Endothelial cell of umbilical vein (primary cell): ENCODE measurements around the gene VAT1. TPM values are rescaled to one million over a fixed set of nuclear protein-coding genes. Genes with fewer than 3 reads are reported as not detected.

Source experiments
- polyA plus RNA-seq, 4 experiments: library from polyadenylated mRNA; depleted of rRNA in 3 of 4; stranded (reverse) in 3 of 4; unstranded in 1 of 4; fragments of >200 nt; gene quantifications; 2 replicates each; pipeline versions ENCODE4 v1.2.1 to v1.2.3, GENCODE V29; 2011 to 2012; ENCODE audit warnings: missing spikeins in 1 of 4
- total RNA-seq: library from RNA; stranded (reverse); gene quantifications from 2 replicates; pipeline ENCODE4 v1.2.3, GENCODE V29; 2021

Gene VAT1
- total and polyA plus RNA-seq, 2 donors (not counting 3 experiments of a cell fraction or from before 2014, with no cell fraction given) = 339 to 482 TPM

Other genes with a start within 250 kb of the VAT1 start
- gene VPS25, start 248.9 kb downstream of the VAT1 start, total RNA-seq = 45.0 and 47.1 TPM in 2 replicates
- gene VPS25, start 248.9 kb downstream of the VAT1 start, polyA plus RNA-seq = 86.8 and 107 TPM in 2 replicates
- gene WNK4, start 241.8 kb downstream of the VAT1 start, total RNA-seq = 1.9 TPM in 2 replicates
- 0.48 and 0.84 TPM in 2 replicates for gene WNK4, start 241.8 kb downstream of the VAT1 start, polyA plus RNA-seq
- 56.6 and 57.5 TPM in 2 replicates for gene COA3, start 223.7 kb downstream of the VAT1 start, total RNA-seq
- 126 and 139 TPM in 2 replicates for gene COA3, start 223.7 kb downstream of the VAT1 start, polyA plus RNA-seq
- gene CNTD1, start 223.5 kb downstream of the VAT1 start, total RNA-seq = not detected in 2 replicates
- gene CNTD1, start 223.5 kb downstream of the VAT1 start, polyA plus RNA-seq = not detected in 2 replicates
- 92.3 and 93.5 TPM in 2 replicates for gene BECN1, start 198.1 kb downstream of the VAT1 start, total RNA-seq
- gene BECN1, start 198.1 kb downstream of the VAT1 start, polyA plus RNA-seq = 51.4 and 63.1 TPM in 2 replicates
- 126 and 133 TPM in 2 replicates for gene PSME3, start 189.0 kb downstream of the VAT1 start, total RNA-seq
- gene PSME3, start 189.0 kb downstream of the VAT1 start, polyA plus RNA-seq = 94.7 and 98.4 TPM in 2 replicates
- gene AOC2, start 177.8 kb downstream of the VAT1 start, total RNA-seq = 1.6 and 1.9 TPM in 2 replicates
- gene AOC2, start 177.8 kb downstream of the VAT1 start, polyA plus RNA-seq = 0.62 and 0.65 TPM in 2 replicates
- 0.27 and 0.44 TPM in 2 replicates for gene AOC3, start 171.2 kb downstream of the VAT1 start, total RNA-seq
- 0.11 and 0.19 TPM in 2 replicates for gene AOC3, start 171.2 kb downstream of the VAT1 start, polyA plus RNA-seq
- gene G6PC1, start 121.6 kb downstream of the VAT1 start, total RNA-seq = not detected in 2 replicates
- gene G6PC1, start 121.6 kb downstream of the VAT1 start, polyA plus RNA-seq = not detected in 2 replicates
- gene AARSD1, start 57.9 kb downstream of the VAT1 start, total RNA-seq = 39.7 and 53.2 TPM in 2 replicates
- gene AARSD1, start 57.9 kb downstream of the VAT1 start, polyA plus RNA-seq = 38.3 and 42.8 TPM in 2 replicates
- gene PTGES3L, start 42.3 kb downstream of the VAT1 start, total RNA-seq = not detected in 2 replicates
- gene PTGES3L, start 42.3 kb downstream of the VAT1 start, polyA plus RNA-seq = 0.23 and 0.45 TPM in 2 replicates
- gene RUNDC1, start 41.8 kb downstream of the VAT1 start, total RNA-seq = 11.7 and 12.0 TPM in 2 replicates
- gene RUNDC1, start 41.8 kb downstream of the VAT1 start, polyA plus RNA-seq = 7.3 and 9.2 TPM in 2 replicates
- gene RPL27, start 24.0 kb downstream of the VAT1 start, total RNA-seq = 1,014 and 1,102 TPM in 2 replicates
- 2,467 and 2,620 TPM in 2 replicates for gene RPL27, start 24.0 kb downstream of the VAT1 start, polyA plus RNA-seq
- 9.4 and 11.1 TPM in 2 replicates for gene IFI35, start 15.6 kb downstream of the VAT1 start, total RNA-seq
- gene IFI35, start 15.6 kb downstream of the VAT1 start, polyA plus RNA-seq = 22.5 and 23.5 TPM in 2 replicates
- gene RND2, start 2.8 kb upstream of the VAT1 start, total RNA-seq = 0.53 and 0.97 TPM in 2 replicates
- 0.60 and 0.81 TPM in 2 replicates for gene RND2, start 2.8 kb upstream of the VAT1 start, polyA plus RNA-seq
- 25.7 and 29.0 TPM in 2 replicates for gene BRCA1, start 103.0 kb upstream of the VAT1 start, total RNA-seq
- 13.5 and 14.3 TPM in 2 replicates for gene BRCA1, start 103.0 kb upstream of the VAT1 start, polyA plus RNA-seq
- gene NBR1, start 148.8 kb upstream of the VAT1 start, total RNA-seq = 52.1 and 57.0 TPM in 2 replicates
- gene NBR1, start 148.8 kb upstream of the VAT1 start, polyA plus RNA-seq = 22.9 and 26.4 TPM in 2 replicates
- gene TMEM106A, start 189.5 kb upstream of the VAT1 start, total RNA-seq = 11.5 and 14.8 TPM in 2 replicates
- gene TMEM106A, start 189.5 kb upstream of the VAT1 start, polyA plus RNA-seq = 12.9 and 14.3 TPM in 2 replicates
- gene CCDC200, start 206.2 kb upstream of the VAT1 start, total RNA-seq = not detected in 2 replicates
- gene CCDC200, start 206.2 kb upstream of the VAT1 start, polyA plus RNA-seq = not detected in 2 replicates
- gene RNU2-1, start 211.6 kb upstream of the VAT1 start, total RNA-seq = 3,596 and 4,679 TPM in 2 replicates
- not detected in 2 replicates for gene RNU2-1, start 211.6 kb upstream of the VAT1 start, polyA plus RNA-seq